T follicular helper cell (primary cell): ENCODE data around the gene LHFPL2.
"Not testable (repeated sequence)": the region's sequence is repeated elsewhere in the genome, so short reads cannot be mapped to it uniquely, and the experiment has no call there.

Experiments used
- DNase-seq: peaks from one replicate; pipeline ENCODE4 v3.0.0-alpha.2; 2020; ENCODE audit warnings: low read depth
- total RNA-seq, 2 experiments: gene quantifications; one replicate each; lab custom pipeline; 2026; lab: John Stamatoyannopoulos, UW

The LHFPL2 gene
- total RNA-seq = 0.17 to 0.60 reads per million in 2 experiments

DNA sequence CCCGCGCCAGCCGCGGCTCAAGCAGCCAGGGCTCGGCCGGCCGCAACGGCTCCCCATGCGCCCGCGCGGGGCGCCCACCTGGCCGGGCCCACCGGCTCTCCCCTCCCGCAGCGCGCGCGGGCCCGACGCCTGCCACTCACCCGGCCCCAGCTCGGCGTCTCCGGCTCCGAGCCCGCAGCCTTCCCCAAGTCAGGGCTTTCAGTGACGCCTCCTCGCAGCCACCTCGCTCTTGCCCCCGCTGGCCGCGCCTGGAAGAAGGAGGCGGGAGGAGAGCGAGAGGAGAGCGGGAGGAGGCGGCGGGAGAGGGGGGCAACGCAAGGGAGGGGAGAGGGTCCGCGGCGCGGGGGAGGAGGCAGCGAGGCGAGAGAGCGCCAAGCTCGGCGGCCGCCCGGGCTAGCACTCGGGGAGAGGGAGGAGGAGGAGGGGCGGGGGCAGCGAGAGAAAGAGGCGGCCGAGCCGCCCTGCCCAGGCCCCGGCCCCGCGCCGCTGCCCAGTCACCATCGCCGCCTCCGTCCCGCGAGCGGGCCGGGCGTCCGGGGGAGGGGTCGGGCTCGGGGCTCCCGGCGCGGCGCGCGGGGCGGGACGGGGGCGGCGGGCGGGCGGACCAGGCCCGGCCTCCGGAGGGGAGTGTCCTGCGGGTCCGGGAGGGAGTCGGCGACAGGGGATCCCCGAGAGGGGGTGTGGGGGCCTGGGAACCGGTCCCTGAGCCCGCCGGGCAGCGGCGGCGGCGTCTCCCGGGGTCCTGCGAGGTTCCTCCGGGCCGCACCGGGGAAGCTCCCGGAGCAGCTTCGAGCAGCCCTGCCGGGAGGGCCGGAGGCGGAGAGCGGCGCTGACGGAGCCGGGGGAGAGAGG is at the start of gene LHFPL2:
TSS of gene LHFPL2 (minus strand) at position 414 of the 852 bp plus-strand sequence. CDS start 138,559 bp downstream, outside the sequence.
- no peak for DNase-seq

DNA sequence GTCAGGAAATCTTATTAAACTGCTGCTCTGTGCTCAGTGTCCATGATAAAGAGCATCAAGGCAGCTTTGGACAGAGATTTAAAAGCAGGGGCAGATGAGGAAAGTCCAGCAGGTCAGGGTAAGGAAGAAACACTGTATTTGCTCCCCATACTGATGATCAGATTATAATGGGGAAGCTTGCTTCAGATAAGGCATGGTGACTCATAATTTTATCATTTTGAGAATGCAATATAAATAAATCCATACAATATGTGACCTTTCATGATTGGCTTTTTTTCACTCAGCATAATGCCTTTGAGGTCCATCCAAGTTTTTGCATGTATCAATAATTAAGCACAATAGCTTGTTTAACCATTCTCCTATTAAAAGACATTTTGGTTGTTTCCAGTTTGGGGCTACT is 48.1 kb upstream of the LHFPL2 start:
- DNase-seq = no peak

GRCh38 chr5:78696052-78696451 is 47.5 kb upstream of the LHFPL2 start:
- DNase-seq = not testable (repeated sequence)

- DNase-seq = no peak
These were observed 44.8 kb upstream of the LHFPL2 start for GRCh38 chr5:78693339-78693738.

DNA sequence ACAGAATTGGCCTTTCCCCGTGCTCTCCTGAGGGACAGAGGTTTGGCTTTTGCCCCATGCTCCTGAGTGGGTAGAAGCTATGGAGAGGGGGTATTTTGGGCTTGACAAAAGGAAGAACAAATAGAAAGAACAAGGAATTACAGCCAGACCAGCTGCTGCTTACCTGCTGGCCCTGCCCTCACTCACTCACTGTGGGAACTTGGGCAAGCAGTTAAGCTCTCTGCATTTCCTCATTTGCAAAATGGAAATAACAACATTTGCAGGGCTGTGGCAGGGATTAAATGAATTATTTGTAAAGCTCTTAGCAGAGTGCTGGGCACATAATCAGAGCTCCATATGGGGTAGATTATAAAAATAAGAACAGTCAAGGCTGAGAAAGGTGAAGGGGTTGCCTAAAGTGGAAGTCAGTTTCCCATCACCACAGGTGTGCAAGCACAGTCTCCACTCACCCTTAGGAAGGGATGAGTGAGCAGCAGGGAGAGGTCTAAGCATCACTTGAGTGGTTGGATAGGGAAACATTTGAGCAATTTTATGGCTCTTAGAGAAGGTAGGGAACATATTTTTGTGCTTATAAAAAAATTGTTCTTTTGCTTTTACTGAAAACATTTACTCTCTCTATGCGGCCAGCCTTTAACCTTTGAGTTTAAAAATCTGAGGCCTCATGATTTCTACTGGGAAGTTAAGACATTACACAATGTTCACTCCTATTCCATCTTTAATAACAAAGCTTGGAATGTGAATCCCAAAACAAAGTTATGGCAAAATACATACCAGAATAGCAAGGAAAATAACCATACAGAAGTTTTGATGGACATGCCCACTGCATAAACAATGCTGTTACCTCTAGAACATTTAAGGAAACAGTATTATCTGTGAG is 42.8 kb upstream of the LHFPL2 start:
- DNase-seq = no peak

DNA sequence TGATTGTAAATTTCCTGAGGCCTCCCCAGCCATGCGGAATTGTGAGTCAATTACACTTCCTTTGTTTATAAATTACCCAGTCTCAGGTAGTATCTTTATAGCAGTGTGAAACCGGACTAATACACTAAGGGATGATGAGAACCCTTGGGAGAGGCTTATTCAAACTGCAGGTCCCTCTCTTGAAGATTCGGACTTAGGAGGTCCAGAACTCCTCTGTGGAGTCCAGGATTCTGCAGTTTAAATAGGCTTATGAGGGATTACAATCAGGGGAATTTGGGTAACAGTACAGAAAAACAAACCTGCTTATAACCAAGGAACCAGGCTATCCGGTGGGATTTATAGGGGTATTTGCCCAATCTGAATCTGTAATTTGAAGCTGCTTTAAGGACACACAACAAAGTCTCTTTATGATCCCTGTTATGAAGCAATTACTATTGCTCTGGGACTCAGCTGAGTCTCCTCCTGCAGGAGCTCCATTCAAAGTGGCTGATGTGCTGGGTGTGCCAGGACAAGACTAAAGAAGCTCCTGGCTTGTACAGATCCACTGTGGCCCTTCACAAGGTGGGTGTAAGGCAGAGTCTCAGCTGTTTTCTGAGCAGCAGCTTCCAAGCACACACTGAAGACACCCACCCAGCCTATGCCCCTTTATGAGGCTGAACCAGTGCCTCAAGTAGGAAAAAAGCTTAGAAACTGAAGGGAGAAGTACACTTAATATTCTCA is 41.8 kb upstream of the LHFPL2 start:
- no peak for DNase-seq

- no peak for DNase-seq
These were observed 41.1 kb upstream of the LHFPL2 start for GRCh38 chr5:78689540-78690252.

DNA sequence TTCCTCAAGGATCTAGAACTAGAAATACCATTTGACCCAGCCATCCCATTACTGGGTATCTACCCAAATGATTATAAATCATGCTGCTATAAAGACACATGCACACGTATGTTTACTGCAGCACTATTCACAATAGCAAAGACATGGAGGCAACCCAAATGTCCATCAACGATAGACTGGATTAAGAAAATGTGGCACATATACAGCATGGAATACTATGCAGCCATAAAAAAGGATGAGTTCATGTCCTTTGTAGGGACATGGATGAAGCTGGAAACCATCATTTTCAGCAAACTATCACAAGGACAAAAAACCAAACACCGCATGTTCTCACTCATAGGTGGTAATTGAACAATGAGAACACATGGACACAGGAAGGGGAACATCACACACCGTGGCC is 38.9 kb upstream of the LHFPL2 start:
- DNase-seq = not testable (repeated sequence)

DNA sequence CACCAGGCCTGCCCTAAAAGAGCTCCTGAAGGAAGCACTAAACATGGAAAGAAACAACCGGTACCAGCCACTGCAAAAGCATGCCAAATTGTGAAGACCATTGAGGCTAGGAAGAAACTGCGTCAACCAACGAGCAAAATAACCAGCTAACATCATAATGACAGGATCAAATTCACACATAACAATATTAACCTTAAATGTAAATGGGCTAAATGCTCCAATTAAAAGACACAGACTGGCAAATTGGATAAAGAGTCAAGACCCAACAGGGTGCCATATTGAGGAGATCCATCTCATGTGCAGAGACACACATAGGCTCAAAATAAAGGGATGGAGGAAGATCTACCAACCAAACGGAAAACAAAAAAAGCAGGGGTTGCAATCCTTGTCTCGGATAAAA is 35.3 kb upstream of the LHFPL2 start:
- DNase-seq = not testable (repeated sequence)

DNA sequence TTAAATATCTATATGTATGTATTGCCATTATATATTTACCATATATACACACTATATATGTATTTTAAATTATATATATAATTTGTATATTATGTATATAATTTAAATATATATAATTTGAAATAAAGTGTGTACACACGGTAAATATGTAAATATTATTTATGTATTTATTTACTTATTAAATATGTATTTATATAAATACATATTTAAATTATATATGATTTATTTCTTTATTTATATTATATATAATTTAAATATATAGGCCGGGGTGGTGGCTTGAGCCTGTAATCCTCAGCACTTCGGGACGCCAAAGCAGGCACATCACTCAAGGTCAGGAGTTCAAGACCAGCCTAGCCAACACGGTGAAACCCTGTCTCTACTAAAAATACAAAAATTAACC is 31.3 kb upstream of the LHFPL2 start:
- no peak for DNase-seq

DNA sequence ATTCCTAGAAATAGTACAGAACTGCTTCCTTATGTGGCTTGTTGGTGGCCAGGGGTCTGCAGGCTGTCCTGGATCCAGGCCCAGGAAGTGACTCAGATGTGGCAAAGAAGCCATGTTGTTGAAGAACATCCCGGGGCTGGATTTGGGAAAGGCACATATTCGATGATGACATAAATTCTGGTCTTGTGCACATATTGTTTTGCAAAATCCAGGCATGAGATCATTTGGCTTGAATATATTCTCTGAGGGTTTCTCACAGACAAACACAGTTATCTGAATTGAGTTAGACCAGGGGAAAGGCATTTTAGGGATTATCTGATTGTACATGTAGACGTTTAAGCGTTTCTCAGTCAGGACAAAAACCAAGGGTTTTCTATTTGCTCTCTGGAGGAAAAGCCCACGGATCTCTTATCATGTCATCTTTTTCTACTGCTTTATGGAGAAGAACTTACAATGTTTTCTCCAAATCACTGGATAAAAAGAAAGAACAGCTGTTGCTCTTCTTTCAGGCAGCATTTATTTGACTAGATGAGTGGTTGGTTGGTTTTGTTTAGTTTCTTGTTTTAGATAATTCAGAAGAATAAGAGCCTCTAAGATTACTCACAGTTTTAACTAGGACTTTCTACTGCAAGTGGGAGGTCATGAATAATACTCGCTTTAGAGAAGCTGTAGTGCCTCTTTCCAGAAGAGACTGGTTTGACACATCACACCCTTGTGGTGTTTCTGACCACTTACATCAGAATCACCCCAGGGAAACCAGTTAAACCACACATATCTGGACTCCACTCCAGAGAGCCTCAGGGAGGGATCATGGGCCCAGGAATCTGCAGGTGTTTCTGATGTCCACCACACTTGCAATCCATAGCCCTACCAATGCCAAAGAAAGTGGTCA is 29.5 kb upstream of the LHFPL2 start:
- DNase-seq = no peak

- no peak for DNase-seq
These were observed 27.6 kb upstream of the LHFPL2 start for GRCh38 chr5:78675956-78676730.

- DNase-seq = not testable (repeated sequence)
These were observed 25.3 kb upstream of the LHFPL2 start for GRCh38 chr5:78673827-78674226.

DNA sequence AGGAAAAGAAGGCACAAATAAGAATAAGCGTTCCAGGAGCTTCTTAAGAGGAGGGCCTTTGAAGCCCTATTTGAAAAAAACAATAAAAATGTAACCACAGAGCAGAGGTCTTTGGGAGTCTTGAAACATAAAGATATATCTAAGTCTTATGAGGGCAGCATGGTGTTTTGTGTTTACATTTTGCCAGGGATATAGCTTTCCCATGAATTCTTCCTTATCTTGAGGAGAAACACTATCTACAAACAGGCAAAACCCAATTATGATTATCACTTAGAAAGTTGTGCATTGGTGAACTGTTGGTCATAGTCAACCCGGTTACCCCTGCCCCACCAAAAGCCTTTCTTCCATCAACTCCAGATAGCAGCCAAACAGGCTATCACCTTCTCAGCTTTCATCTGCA is 23.6 kb upstream of the LHFPL2 start:
- DNase-seq = no peak

DNA sequence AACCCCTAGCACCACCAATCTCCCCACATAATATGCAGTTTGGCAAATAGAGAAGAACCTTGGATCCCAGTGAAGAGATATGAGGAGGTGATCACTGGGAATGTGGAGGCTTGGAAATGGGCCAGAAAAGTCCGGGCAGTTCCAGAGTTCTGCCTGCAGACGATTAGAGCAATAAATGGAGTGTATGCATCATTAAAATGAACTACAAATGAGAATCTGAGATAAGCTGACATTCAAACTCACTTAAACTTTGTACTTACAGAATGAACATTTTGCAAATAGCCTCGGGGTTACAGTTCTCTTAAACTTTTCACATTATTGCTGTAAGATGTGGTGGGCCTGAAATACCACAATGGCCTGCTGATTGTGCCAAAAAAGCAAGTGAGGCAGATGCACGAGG is 23.0 kb upstream of the LHFPL2 start:
- no peak for DNase-seq

- no peak for DNase-seq
These were observed 22.2 kb upstream of the LHFPL2 start for GRCh38 chr5:78670701-78671269.

DNA sequence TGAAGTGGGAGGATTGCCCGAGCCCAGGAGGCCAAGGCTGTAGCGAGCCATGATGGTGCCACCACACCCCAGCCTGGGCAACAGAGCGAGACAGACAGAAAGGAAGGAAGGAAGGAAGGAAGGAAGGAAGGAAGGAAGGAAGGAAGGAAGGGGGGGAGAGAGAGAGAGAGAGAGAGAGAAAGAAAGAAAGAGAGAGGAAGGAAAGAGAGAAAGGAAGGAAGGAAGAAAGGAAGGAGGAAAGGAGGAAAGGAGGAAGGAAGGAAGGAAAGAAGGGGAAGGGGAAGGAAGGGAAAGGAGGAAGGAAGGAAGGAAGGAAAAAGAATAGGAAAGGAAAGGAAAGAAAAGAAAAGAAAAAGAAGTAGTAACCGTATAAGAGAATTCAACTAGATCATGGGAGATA is 20.8 kb upstream of the LHFPL2 start:
- DNase-seq = no peak

DNA sequence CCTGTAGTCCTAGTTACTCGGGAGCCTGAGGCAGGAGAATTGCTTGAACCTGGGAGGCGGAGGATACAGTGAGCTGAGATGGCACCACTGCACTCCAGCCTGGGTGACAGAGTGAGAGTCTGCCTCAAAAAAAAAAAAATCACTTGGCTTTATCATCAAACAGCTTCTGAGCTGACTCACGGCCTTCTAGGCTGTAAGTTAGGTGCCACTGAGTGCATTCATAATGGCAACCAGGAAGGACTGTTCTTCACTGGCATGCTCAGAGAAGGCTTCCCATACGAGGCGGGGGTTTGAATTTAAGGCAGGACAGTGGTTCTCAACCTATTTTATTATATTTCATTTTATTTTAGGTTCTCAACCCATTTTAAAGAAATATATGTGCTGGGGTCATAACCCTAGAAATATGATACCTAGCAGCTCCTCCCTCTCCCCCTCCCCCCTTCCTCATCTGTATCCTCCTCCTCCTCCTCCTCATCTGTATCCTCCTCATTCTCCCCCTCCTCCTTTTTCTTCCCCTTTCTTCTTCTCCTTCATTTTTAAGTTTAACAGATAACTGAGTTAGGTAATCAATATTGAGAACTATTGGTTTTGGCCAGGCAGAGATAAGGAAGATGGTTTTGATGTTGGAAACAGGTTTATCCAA is 19.0 kb upstream of the LHFPL2 start:
- DNase-seq = no peak

GRCh38 chr5:78666975-78667374 is 18.4 kb upstream of the LHFPL2 start:
- not testable (repeated sequence) for DNase-seq
